OCI-M2 (cell line): ENCODE data around the gene FARS2.

Experiments
- DNase-seq: peaks from one replicate; lab custom pipeline; 2025; ENCODE audit not compliant: unreplicated experiment; lab: John Stamatoyannopoulos, UW

The FARS2 gene

DNA sequence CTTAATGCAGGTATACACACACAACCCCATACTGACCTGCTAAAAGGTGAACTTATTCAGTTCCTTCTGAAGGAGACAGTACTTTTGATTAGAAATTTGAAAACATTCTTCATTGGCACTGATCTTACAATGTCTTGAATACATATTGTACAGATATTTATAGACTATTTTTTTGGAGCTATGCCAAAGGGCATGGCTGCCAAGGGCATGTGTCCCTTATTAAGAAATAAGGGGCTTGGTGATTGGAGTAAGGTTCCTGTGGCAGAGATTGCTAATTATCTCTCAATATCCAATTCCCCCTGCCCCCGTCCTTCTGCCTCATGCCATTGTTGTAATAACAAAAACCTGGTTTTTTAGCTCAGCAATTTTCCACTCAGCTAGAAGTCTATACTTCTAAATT, 355.9 kb downstream of the FARS2 start:
- no peak for DNase-seq

DNA sequence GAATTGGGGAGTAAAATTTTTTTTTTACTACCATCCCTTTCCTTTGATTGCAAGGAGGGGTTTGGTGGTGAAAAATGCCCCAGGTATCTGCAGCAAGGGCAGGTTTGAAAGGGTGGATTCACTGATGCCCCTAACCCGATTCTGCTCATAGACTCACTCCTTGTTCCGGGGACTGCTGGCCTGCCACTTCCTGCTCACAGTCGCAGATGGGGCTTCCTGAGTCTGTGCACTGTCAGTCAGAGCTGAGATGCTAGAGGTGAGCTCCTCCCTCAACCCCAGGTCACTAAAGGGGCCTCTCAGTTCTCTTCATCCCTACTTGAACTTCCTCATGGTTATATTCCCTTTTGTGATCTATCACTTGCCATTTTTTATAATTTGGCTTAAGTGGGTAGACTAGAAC, 357.9 kb downstream of the FARS2 start:
- no peak for DNase-seq

DNA sequence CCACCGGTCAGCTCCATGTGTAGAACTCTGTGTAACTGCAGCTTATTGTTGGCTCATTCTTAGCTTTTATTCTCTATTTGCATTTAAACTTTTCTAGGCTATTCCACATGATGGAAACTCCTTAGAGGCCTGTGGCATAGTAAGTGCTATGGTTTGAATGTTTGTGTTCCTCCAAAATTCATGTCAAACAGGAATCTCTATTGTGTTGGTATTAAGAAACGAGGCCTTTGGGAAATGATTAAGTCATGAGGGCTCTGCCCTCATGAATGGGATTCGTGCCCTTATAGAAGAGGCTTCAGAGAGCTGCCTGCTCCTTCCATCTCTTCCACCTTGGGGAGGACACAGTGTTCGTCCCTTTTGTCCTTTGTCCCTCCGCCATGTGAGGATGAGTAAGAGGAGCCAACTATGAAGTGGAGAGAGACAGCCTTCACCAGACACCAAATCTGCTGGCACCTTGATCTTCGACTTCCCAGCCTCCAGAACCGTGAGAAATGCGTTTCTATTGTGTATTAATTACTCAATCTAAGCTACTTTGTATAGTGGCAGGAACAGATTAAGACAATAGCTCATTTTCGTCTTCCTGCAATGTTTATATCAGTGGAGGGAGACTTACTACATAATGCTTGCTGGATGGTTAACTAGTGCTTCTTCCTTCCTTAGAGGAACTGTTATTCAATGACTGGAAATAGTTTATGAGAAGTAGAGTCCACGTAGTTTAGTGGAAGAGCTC, 361.1 kb downstream of the FARS2 start:
- DNase-seq, result no peak

DNA sequence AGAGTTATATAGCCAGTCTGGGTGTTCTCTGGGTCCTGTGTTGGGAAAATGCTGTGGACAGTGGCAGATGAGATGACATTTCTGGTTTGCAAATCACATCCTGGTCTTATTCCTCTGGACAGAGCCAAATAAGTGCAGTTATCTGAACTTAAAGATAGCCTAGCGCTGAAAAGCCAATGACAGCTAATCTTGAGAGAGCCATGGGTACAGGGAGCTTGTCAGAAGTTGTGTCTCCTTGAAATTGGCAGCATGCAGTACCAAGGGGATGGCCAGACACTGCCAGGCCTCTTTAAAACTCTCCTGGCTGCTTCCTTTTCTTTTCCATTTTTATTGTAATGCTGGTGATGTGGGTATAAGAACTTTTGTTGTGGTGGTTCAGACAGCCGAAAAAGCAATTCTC, 362.5 kb downstream of the FARS2 start:
- no peak for DNase-seq

DNA sequence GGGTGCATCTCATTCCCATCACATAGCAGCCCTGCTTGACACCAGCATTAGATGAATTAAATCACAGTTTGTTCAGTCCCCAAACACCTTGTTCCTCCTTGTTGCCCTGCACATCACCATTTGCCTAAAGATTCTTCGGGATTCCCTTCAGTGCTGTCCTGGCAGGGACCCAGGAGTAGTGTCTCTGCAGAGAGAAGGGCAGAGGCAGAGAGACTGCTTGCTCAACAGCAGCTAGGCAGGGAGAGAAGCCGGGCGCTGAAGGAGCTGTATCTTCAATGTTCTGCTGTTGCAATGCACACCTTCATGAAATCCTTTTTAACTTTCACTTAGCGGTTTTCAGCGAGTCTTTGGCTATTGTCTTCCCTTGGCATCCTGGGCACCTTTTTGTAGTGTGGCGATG, 362.9 kb downstream of the FARS2 start:
- no peak for DNase-seq

DNA sequence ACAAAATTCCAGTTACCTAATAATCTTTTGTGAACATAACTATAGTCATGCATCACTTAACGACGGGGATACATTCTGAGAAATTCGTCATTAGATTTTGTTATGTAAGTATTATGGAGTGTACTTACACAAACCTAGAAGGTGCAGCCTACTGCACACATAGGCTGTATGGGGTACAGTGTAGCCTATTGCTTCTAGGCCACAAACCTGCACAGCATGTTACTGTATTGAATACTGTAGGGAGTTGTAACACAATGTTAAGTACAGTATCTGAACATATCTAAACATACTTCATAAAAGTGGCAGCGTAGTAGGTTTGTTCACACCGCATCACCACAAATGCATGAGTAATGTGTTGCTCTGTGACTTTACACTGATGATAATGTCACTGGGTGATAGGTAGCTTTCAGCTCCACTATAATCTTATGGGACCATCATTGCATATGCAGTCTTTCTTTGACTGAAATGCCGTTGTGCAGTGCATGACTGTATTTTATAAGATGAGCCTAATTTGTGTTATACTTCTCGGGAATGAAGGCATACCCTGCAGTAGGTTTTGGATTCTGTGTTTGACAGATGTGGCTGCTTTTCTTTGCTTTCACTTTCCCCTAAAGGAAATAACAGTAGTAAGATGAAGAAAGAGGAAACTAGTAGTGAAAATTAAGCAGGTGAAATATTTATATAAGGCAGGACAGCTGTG, 365.6 kb downstream of the FARS2 start:
- DNase-seq, result no peak

DNA sequence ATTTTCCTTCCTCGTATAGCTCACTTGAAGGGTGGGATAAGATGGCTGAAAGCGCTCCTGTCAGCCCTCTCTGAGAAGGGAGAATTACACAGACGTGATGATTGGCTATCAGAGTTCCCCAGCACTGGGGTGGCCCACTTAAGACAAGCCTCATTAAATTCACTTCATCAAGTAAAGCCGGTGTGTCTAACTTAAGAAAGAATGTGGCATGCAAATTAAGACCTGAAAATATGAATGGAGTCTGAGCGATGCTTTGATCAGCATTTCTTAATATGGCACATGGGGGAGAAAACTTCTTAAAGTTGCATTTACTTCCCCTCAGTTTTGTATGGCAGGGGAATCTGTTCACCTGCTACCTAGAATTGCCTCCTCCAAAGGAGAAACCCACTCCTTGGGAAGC, 369.3 kb downstream of the FARS2 start:
- no peak for DNase-seq

DNA sequence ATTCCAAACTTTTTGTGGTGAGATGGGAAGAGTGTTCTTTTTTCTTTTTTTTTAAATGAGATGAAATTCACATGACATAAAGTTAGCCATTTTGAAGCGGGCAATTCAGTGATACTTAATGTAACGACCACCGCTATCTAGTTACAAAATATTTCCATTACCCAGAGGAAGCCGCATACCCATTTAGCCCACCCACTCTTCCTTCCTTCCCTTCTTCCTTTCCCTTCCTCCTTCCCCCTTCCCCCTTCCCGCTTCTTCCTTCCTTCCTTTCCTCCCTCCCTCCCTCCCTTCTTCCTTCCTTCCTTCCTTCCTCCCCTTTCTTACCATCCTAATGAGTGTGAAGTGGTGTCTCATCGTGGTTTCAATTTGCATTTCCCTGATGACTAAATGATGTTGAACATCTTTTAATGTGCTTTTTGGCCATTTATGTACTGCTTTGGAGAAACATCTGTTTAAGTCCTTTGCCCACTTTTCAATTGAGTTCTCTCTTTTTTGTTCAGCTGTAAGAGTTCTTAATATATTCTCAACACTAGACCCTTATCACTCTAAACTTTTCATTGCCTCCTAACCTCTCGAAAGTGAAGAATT, 371.1 kb downstream of the FARS2 start:
- DNase-seq, result no peak

DNA sequence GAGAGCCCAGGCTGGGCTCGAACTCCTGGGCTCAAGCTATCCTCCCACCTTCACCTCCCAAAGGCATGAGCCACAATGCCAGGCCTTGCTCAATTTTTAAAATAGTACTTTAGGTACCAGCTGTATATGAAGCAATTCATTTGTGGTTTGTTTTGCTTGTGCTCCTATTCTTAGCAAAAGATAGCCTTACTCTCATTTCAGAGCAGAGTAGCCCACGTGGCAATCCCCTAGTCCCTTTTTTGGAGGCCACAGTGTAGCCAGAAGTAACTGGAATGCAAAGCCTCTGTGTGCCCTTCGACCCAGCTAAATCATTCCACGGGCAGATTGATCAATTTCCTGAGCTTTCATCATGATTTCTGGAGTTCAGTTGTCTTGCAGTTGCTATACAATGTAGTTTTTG, 373.2 kb downstream of the FARS2 start:
- no peak for DNase-seq

DNA sequence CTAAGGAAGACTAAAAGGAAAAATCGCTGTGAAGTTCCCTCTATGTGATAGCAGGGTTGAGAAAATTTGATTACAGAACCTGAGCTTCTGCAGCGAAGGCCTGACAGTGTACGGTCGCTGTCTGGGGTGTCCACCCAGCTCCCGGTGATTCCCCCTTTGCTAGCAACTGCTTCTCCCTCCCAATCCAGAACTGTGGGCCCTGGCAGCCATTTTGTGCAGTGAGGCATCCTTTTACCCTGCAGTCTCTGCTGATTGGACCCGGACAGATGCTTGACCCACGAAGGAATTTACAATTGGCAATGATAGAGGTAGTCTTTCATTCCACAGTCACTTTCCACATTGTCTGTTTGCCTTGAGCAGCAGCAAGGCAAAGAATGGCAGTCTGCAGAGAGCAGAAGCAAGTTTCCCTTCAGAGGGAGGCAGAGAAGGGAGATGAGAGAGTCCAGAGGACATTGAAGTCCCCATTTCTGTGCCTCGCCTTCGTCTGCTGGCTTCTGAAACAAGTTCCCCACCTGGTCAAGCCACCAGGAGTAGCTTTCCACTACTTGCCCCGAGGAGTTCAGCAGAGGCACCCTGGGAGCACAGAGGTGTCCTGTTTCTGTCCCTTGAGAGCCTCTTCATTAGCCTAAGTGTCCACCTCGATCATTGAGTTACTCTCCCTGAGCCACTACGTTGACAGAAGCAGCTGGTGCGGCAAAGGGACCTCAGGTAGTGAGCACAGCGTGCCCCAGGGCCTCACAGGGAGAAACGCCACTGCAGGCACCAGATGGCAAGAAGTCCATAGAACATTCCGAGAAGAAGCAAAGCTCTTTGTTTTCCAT, 375.1 kb downstream of the FARS2 start:
- DNase-seq, result no peak

DNA sequence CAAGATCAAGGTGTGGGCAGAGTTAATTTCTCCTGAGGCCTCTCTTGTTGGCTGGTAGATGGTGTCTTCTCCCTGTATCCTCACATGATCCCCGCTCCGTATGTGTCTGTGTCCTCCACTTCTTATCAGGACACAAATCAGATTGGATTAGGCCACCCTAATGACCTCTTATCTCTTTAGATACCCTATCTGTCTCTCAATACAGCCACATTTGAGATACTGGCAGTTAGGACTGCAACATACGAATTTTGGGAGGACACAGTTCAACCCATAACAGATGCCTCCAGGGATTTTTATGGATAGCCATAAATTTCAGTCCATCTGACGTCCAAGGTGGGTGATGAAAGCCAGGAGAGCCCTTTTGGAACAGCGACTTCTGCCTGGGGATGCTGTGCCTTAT, 376.4 kb downstream of the FARS2 start:
- DNase-seq, result no peak

DNA sequence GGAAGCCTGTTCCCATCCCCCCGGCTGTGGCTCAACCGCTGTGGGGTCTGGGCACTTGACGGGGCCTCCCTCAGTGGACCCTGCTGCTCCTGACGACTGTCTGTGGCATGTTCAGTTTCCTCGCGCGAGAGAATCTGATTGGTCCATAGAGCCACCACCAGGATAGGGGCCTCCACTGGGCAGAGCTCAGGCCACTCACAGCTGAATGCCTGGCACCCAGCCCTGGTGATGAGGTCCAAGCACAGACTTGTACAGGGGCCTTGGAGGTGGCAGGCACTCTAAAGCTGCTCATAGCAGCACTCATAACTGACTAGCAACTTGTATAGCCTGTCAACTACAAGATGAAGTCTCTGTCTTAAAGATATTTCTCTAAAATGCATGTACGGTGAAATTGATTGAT, 377.4 kb downstream of the FARS2 start:
- no peak for DNase-seq

DNA sequence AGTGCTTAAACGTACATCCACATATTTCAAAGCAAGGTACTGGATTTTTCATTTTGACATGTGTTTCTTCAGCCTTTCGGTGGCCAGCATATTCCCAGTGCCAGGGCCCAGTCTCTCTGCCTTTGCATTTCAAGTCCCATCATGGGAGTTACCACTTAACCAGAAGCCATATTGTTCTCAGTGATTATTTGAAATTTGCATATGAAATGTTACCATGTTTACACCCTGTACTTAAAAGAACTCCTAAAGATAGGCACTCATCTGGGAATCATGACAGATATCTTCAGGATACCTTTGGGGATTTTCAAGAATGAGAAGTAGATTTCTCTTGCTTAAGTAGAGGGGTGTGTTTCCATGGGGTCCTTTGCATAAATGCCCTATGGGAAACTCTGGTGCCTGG, 377.9 kb downstream of the FARS2 start:
- no peak for DNase-seq

DNA sequence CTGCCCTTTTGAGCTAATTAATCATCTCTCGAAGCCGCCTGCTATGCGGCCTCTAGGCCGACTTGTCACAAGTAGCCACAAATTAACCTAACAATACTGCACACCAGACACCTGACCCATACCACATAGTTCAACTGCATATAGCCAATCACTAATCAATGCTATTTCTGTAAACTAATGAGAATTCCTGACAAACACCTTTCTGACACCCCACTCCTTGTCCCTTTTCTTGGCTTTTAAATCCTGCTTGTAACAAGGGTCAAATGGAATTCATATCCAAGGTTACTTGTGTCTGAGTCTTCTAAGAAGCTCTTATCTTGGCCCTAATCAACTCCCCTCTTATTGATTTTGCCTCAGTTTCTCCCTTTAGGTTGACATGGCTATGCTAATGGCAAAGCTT, 379.3 kb downstream of the FARS2 start:
- no peak for DNase-seq

DNA sequence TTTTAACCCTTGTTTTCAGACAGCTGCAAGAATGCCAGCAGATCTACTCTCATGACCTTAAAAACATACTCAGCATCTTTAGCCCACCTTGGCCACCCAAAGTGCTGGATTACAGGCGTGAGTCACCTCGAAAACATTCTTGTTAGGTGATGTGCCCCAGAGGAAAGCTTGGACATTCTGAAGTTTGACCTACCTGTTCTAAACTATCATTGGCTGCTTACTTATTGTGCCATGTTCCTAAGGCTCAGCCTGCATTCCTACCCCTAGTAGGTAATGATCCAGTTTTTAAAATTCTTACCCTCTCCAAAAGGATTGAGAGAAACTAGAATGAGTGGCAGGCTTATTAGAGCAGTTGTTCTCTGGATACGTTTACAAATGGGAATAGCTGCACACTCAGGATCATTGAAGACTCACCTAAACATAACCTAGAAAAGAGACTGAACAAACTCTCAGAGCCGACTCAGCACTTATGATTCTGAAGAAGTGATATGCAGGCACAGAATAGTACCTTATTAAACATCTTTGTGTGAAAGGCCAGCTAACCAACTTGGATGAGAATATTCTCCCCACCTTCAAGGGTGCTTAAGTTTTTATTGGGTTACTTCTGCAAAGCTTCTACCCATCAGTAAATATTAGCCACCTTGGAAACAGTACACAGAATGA, 383.3 kb downstream of the FARS2 start:
- no peak for DNase-seq

DNA sequence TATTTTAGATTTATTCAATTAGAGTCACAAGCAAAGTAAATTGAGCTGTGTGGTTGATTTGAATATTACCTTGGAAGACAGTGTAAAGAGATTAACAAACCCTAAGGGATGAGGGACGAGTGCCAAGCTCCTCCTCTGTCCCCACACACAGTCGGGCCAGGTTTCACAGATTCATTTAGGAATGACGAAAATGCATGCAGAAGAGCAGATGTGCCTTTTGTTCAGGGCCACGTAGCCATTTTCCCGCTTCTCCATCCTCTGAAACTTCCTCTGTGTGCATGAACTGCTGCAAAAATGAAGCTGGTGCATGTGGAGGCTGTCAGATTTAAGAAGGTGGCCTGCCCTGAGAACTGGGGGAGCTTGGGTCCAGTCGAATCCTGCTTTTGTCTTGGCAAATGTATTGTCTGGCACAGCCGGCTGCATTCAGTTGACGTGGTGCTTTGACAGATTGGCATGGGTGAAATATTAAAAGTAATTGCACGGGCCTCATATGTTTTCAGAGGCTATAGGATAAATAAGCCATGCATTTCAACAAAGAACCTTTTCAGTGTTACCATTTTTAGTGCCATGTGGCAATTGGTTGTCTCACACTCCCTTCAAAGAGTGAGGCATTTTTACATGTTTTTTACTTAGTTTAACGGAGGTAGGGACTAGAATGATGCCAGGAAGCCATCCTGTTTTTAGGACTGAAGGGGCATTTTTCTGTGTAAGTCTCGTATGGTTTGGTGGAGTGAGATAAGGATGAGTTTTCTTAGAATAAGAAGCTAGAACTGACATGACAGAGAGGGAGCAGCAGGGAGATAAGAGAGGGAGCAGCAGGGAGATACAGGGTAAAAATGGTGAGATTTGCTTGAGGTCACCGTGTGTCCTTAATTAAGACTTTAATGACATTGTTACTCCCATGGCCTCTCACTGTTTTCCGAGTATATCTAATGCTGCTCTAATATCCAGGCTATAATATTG, 384.3 kb downstream of the FARS2 start:
- DNase-seq, result no peak

DNA sequence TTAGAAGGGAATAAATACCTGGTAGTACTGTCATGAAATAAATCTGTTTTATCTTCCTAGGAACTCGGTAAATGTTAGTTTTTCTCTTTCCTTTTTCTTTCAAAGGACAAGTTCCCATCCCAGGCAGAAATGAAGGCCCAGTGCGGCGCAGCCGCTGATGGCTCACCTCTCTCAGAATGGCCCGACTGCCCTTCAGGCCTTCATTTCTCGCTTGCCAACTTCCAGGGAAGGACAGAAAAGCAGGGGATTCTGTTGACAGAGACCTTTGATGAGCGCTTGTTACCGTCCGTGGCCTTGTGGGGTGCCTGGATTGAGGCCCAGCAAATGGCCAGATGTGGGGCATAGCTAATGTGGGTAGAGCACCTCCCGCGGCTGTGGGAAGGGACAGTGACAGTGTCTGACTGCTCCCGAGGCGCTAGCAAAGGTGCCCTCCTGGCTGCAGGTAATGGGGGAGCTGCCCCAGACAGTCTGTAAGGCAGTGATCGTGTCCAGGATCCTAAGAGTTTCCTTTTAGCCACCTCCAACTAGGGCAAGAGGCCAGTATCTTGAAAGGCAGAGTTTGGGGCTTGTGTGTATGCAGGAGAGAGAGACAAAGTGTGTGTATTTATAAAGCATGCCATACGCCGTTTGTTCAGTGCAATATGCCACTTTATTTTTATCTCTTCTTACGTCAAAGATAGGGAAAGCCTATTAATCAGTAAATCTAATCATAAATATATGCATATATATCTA, 391.3 kb downstream of the FARS2 start:
- no peak for DNase-seq

DNA sequence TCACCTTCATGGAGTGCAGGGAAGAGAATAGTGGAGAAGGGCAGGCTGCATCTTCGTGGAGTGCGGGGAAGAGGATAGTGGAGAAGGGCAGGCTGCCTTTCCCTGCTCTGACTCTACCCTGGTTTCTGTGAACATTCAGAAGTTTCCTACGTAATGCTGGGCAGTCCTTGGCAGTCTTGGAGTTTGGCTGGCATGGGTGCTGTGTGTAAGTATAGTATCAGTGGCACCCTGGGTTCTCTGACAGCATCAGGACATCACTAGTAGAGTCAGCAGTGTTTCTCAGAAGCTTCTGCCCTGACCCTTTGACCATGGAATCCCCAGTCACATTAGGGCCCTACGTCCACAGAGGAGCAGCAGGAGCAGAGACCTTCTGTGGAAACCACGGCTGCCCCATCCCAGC, 392.5 kb downstream of the FARS2 start:
- no peak for DNase-seq

DNA sequence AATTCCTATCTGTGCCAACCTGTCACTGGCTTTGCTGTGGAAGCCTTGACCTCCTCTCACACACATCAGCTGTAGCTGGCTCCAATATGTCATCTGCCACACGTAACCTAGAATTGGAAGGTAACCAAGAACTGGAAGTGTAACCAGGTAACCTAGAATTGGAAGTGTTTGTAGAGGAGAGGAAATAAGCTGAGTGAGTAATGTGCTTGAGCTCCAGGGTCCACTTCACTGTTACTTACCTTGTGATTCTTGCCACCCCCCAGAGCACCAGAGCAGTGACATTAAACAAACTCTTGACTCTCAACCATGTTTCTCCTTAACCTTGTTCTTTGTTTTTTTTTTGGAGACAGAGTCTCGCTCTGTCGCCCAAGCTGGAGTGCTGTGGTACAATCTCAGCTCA, 394.9 kb downstream of the FARS2 start:
- no peak for DNase-seq
